Astrocyte (in vitro differentiated cells and primary cell): Measurements from ENCODE around the gene OR6J1.

Experiments
- CTCF ChIP-seq: IDR thresholded peaks from 2 replicates; pipeline ENCODE4 v1.5.1; 2011; ENCODE audit warnings: low read depth, mild to moderate bottlenecking, inconsistent platforms, low read length, moderate library complexity; ENCODE audit not compliant: insufficient read depth
- EZH2 ChIP-seq: IDR thresholded peaks from 2 replicates; pipeline ENCODE4 v1.6.1; 2012; ENCODE audit warnings: mild to moderate bottlenecking, low read length, inconsistent platforms; ENCODE audit not compliant: insufficient read depth

- TF ChIP-seq CTCF, result no peak
- TF ChIP-seq EZH2, result no peak
These were observed 6.9 kb upstream of the OR6J1 start for GRCh38 chr14:22650960-22651521.
